SK-N-SH (cell line): ENCODE results near the gene DHRS7C. TPM values are rescaled to one million over a fixed set of nuclear protein-coding genes. Genes with fewer than 3 reads are reported as not detected.

Experiments used
- CTCF ChIA-PET: fragments of 300-600, 350-600 bp; formaldehyde crosslinking; extraction: SDS; loops from one replicate; lab custom pipeline; 2021; lab: Yijun Ruan, JAX
- POLR2A ChIA-PET: fragments of 350-600 bp; sonication (Branson Sonifier 250); formaldehyde crosslinking; extraction: SDS; loops from one replicate; lab custom pipeline; 2020; ENCODE audit warnings: antibody characterized with exemption, inconsistent platforms; lab: Yijun Ruan, JAX
- DNase-seq: peaks from one replicate; pipeline ENCODE4 v3.0.0; 2012
- H2AFZ ChIP-seq: fragments of 200-600 bp; sonication (generic); 2 replicates; pipeline ENCODE4 v1.8.1; 2016; ENCODE audit warnings: antibody characterized with exemption, mild to moderate bottlenecking, low read depth
- H3F3A ChIP-seq: fragments of 200-600 bp; sonication (generic); replicated peaks from 2 replicates; pipeline ENCODE3; 2016; ENCODE audit warnings: antibody characterized with exemption, mild to moderate bottlenecking; ENCODE audit not compliant: insufficient read depth
- H3K27ac ChIP-seq, 2 experiments: fragments of 200-500 bp in 1 of 2; fragments of 200-600 bp in 1 of 2; sonication (Bioruptor generic) in 1 of 2; sonication (generic), shearing (Covaris generic) in 1 of 2; 2 replicates each; pipeline versions ENCODE4 v1.5.1 to v1.6.1; 2014 to 2016; ENCODE audit warnings: low read depth in 2 of 2, inconsistent platforms in 1 of 2, low read length in 1 of 2, mild to moderate bottlenecking in 1 of 2, mixed read lengths in 1 of 2
- H3K27me3 ChIP-seq: fragments of 200-600 bp; sonication (generic), shearing (Covaris generic); 2 replicates; pipeline ENCODE4 v1.6.1; 2016; ENCODE audit warnings: mixed run types; ENCODE audit not compliant: insufficient read depth
- H3K36me3 ChIP-seq, 2 experiments: fragments of 200-500 bp in 1 of 2; fragments of 200-600 bp in 1 of 2; sonication (Bioruptor generic) in 1 of 2; sonication (generic) in 1 of 2; replicated peaks in 1 of 2; 2 replicates each; pipeline versions ENCODE3 to v1.5.1; 2014 to 2016; ENCODE audit warnings: low read length in 1 of 2, mild to moderate bottlenecking in 1 of 2; ENCODE audit not compliant: insufficient read depth in 2 of 2, control insufficient read depth in 1 of 2
- H3K4me1 ChIP-seq, 2 experiments: fragments of 200-500 bp in 1 of 2; fragments of 200-600 bp in 1 of 2; sonication (Bioruptor generic) in 1 of 2; sonication (generic), shearing (Covaris generic) in 1 of 2; 2 replicates each; pipeline versions ENCODE4 v1.5.1 to v1.6.1; 2014 to 2016; ENCODE audit warnings: low read depth in 1 of 2, low read length in 1 of 2, mixed run types in 1 of 2; ENCODE audit not compliant: insufficient read depth in 2 of 2, control insufficient read depth in 1 of 2
- H3K4me2 ChIP-seq: fragments of 200-600 bp; sonication (generic), shearing (Covaris generic); 2 replicates; pipeline ENCODE4 v1.6.1; 2017; ENCODE audit warnings: mixed run types
- H3K4me3 ChIP-seq, 2 experiments: fragments of 200-500 bp in 1 of 2; fragments of 200-600 bp in 1 of 2; sonication (Bioruptor generic) in 1 of 2; sonication (generic), shearing (Covaris generic) in 1 of 2; 2 replicates each; pipeline versions ENCODE4 v1.5.1 to v1.8.1; 2014 to 2016; ENCODE audit warnings: low read depth in 2 of 2, inconsistent platforms in 1 of 2, low read length in 1 of 2, mild to moderate bottlenecking in 1 of 2, mixed read lengths in 1 of 2, moderate library complexity in 1 of 2
- H3K79me2 ChIP-seq: fragments of 200-600 bp; sonication (generic); 2 replicates; pipeline ENCODE4 v1.8.1; 2017; ENCODE audit warnings: mild to moderate bottlenecking; ENCODE audit not compliant: insufficient read depth
- H3K9ac ChIP-seq: fragments of 200-600 bp; sonication (generic); 2 replicates; pipeline ENCODE4 v1.6.1; 2017; ENCODE audit warnings: mixed run types
- H3K9me2 ChIP-seq: fragments of 200-600 bp; sonication (generic); 2 replicates; pipeline ENCODE4 v1.6.1; 2017; ENCODE audit warnings: mixed run types
- H3K9me3 ChIP-seq: fragments of 200-600 bp; sonication (generic); 2 replicates; pipeline ENCODE4 v1.6.1; 2017; ENCODE audit warnings: mixed run types, mild to moderate bottlenecking, moderate library complexity
- H4K20me1 ChIP-seq: fragments of 200-600 bp; sonication (generic); 2 replicates; pipeline ENCODE4 v1.6.1; 2017; ENCODE audit warnings: mild to moderate bottlenecking, mixed run types; ENCODE audit not compliant: insufficient read depth
- CTCF ChIP-seq: fragments of 200-600 bp; sonication (generic); IDR thresholded peaks from 2 replicates; pipeline ENCODE4 v1.6.1; 2017; ENCODE audit warnings: antibody characterized with exemption, mild to moderate bottlenecking, moderate library complexity
- FOXM1 ChIP-seq: IDR thresholded peaks from 2 replicates; pipeline ENCODE4 v1.4.0; 2012; ENCODE audit warnings: low read depth, mild to moderate bottlenecking
- GATA2 ChIP-seq: sonication (generic); formaldehyde crosslinking; IDR thresholded peaks from 2 replicates; pipeline ENCODE4 v1.5.0; 2020; ENCODE audit warnings: mild to moderate bottlenecking, missing genetic modification reagents
- RAD21 ChIP-seq: IDR thresholded peaks from 2 replicates; pipeline ENCODE4 v1.6.1; 2012; ENCODE audit warnings: mild to moderate bottlenecking, low read length
- RCOR1 ChIP-seq: fragments of 150-350 bp; IDR thresholded peaks from 2 replicates; pipeline ENCODE4 v1.6.1; 2017; ENCODE audit warnings: antibody characterized with exemption, low read length
- REST ChIP-seq: IDR thresholded peaks from 2 replicates; pipeline ENCODE4 v1.6.1; 2012; ENCODE audit warnings: mild to moderate bottlenecking, low read depth, low read length, moderate library complexity
- SMC3 ChIP-seq: IDR thresholded peaks from 2 replicates; pipeline ENCODE4 v1.6.1; 2012; ENCODE audit warnings: low read depth, low read length, improper control_type of control experiment
- WGBS: methylation state at CpG from one replicate; pipeline ENCODE4 v1.1.6; 2017; ENCODE audit warnings: low lambda C conversion rate; 5-methylcytosine and 5-hydroxymethylcytosine counted together
- polyA plus RNA-seq, 3 experiments: library from polyadenylated mRNA; depleted of rRNA; stranded (reverse); fragments of >200 nt; gene quantifications; 2 replicates each; pipeline ENCODE4 v1.2.3, GENCODE V29; 2012

Gene DHRS7C
- polyA plus RNA-seq, 1 of the 3 experiments (the other 2 are of a cell fraction): not detected

DNA sequence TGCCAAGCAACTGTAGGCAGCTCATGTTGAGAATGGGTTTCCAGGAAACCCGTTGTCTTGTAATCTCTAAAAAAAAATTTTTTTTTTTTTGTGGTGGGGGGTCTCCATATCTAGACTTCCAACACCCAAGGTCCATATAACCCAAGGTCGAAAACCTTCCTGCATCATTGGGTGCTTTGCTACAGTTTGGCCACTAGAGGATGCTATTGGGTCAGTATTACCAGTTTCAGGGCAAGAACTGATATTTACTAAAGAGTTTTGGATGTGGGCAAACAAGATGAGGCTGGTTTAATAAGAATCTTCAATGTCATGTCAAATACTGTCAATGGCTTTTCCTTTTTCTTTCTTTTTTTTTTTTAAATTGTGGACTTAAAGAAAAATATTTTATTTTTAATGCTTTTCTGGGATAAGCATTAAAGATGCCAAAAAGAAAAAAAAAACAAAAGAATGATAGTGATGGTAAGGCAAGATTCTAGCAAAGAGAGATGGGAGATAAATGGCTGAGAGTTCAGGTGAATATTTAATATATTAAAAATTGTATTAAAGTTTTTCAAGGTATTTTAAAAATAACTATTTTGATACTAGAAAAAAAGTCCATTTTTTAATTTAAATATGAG, 62.2 kb downstream of the DHRS7C start:
- no peaks in the 10 kb centered on the region for H4K20me1 ChIP-seq

More for the DNA sequence above, 62.2 kb downstream of the DHRS7C start:
- no peaks in the 10 kb centered on the region for H3K4me1 ChIP-seq
- H3K4me3 ChIP-seq: peak overlapping the region in 1 of 2 experiments; percentile 41; a peak in 1 of 4 replicates
- H3K9me2 ChIP-seq: no peaks in the 10 kb centered on the region
- no peak for TF ChIP-seq GATA2 (CRISPR knock-in tag)
- peak; percentile 77 for TF ChIP-seq RAD21
- peak; percentile 49 for TF ChIP-seq SMC3
- TF ChIP-seq RCOR1: no peak
- no peak for TF ChIP-seq FOXM1
- TF ChIP-seq REST: no peak
- peak; percentile 99 for TF ChIP-seq CTCF
- no peaks in the 10 kb centered on the region for H3F3A ChIP-seq
- POLR2A ChIA-PET: no interaction called here
- peak; percentile 63 for DNase-seq
- H2AFZ ChIP-seq: no peak overlapping the region
- H3K27ac ChIP-seq: no peak overlapping the region
- no peaks in the 10 kb centered on the region for H3K79me2 ChIP-seq
- 2% methylated on average over 2 of the region's 2 CpGs for WGBS
- no peak overlapping the region for H3K9ac ChIP-seq
- H3K36me3 ChIP-seq: no peaks in the 10 kb centered on the region
- CTCF ChIA-PET: interaction anchor here (0.6 to 1.4 kb wide), 20 partner anchors 8 to 1886 kb away, joined by 3 to 12 read pairs (median 4); partner anchors contain the start of gene STX8
- H3K27me3 ChIP-seq: peaks cover 48% of the 10 kb centered on the region
- no peaks in the 10 kb centered on the region for H3K9me3 ChIP-seq
- H3K4me2 ChIP-seq: no peak overlapping the region
